Measurements from ENCODE around the gene SMIM35. TPM values are rescaled to one million over a fixed set of nuclear protein-coding genes. Genes with fewer than 3 reads are reported as not detected.

Gene SMIM35
- total and polyA plus RNA-seq, 2 of the 13 experiments (the other 11 are each of a cell fraction or from before 2014, with no cell fraction given) = not detected

DNA sequence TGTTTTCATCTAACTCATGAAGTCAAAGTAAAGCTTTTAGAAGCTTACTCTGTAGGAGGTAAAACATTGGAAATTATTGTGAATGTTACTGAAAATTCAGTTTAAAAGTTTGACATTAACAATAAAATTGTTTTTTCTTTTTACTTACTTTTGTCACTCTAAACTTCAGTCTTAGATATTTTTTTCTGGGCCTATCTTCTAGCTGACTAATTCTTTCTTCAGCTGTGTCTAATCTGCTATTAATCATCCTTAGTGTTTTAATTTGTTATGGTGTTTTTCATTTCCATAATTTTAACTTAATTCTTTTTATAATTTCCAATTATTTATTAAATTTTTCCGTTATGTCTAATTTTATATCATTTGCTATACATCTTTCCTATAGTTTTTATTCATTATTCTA is 65.6 kb downstream of the SMIM35 start:
- ChIA-PET POLR2A (no interaction called here), CTCF (ENCODE audit: low intra/inter-chr PET ratio, low total read pairs) (no interaction called here)
- Histone ChIP-seq H4K20me1 (ENCODE audit: insufficient read depth, low read length) (no peaks in the 10 kb centered on the region), H3K9ac (ENCODE audit: insufficient read depth, low read depth, low read length) (no peak overlapping the region), H2AFZ (ENCODE audit: low read length) (no peak overlapping the region), H3K4me1 (ENCODE audit: insufficient read depth, low read length) (no peaks in the 10 kb centered on the region), H3K9me3 (ENCODE audit: low read length) (peaks cover 10% of the 10 kb centered on the region; the same call in 1 of the 2 replicates), H3K4me3 (replicated peaks in 1 of 3; ENCODE audit: insufficient read depth in 1 of 3, low read depth in 2 of 3, low read length in 3 of 3) (no peak overlapping the region), H3K27ac (ENCODE audit: extremely low read length, insufficient read depth, low read length) (no peak overlapping the region), H3K4me2 (ENCODE audit: low read depth, low read length) (no peak overlapping the region), H3K79me2 (ENCODE audit: insufficient read depth, low read length) (no peaks in the 10 kb centered on the region), H3K36me3 (replicated peaks in 1 of 2; ENCODE audit: control insufficient read depth in 1 of 2, insufficient read depth in 2 of 2, low read length in 2 of 2) (no peaks in the 10 kb centered on the region), H3K27me3 (ENCODE audit: control insufficient read depth in 1 of 2, insufficient read depth in 2 of 2, low read length in 2 of 2) (no peaks in the 10 kb centered on the region; a peak in 1 of 5 replicates)
- WGBS (ENCODE audit: low lambda C conversion rate) = 0% methylated on average over 1 of the region's 1 CpG
- in situ Hi-C loops (cut with HindIII; ENCODE audit: extremely low pct_ligation_motif_present, low pct_unique_long_range_greater_than_20kb) (no loop called here), intact Hi-C loops (cut with micrococcal nuclease; ENCODE audit: unreplicated experiment) (no loop called here)
- FAIRE-seq (no peak), ATAC-seq (no peak), DNase-seq (ENCODE audit: low spot score) (no peak)
- no peak for TF ChIP-seq ZSCAN29 (CRISPR knock-in tag; conservative IDR thresholded peaks at IDR 0.05)
- TF ChIP-seq TEAD2 (CRISPR knock-in tag; IDR thresholded peaks at IDR 0.05) = no peak
- no peak for TF ChIP-seq BHLHE40 (IDR thresholded peaks at IDR 0.05; ENCODE audit: low read length)
- no TSS peak for BruUV-seq (replicated peaks)

DNA sequence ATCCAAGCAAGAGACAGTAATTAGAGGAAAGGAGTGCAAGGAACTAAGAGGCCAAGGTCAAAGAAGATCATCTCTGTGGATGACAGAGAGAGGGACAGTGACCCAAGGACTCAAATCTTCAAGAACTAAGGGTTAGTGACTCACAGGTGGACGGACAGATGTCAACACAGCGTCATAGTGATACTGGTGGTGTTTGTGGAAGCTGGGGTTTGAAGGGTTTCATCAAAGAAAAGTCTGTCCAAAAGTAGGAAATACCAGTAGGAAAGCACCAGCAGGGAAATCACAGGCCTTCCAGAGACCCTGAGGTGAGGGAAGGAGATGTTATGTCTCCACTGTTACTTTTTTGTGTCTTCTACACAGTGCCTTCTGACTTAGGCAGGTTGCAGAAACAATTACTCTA is 68.4 kb downstream of the SMIM35 start:
- peaks cover 10% of the 10 kb centered on the region; the same call in 1 of the 2 replicates for H3K9me3 ChIP-seq (ENCODE audit: low read length)
- no peaks in the 10 kb centered on the region for H3K4me1 ChIP-seq (ENCODE audit: insufficient read depth, low read length)
- no peak overlapping the region for H3K4me2 ChIP-seq (ENCODE audit: low read depth, low read length)
- 0 out of 2 replicates have a peak, but pooled peaks have one; percentile 12 for TF ChIP-seq CREB1 (IDR thresholded peaks at IDR 0.05)
- no peak for TF ChIP-seq CREB1 (CRISPR knock-in tag; IDR thresholded peaks at IDR 0.05)
- TF ChIP-seq PAF1 (CRISPR knock-in tag; IDR thresholded peaks at IDR 0.05) = no peak
- TF ChIP-seq, protein P1, sequence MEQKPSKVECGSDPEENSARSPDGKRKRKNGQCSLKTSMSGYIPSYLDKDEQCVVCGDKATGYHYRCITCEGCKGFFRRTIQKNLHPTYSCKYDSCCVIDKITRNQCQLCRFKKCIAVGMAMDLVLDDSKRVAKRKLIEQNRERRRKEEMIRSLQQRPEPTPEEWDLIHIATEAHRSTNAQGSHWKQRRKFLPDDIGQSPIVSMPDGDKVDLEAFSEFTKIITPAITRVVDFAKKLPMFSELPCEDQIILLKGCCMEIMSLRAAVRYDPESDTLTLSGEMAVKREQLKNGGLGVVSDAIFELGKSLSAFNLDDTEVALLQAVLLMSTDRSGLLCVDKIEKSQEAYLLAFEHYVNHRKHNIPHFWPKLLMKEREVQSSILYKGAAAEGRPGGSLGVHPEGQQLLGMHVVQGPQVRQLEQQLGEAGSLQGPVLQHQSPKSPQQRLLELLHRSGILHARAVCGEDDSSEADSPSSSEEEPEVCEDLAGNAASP (CRISPR knock-in tag; IDR thresholded peaks at IDR 0.05; ENCODE audit: borderline replicate concordance) = no peak
- ChIA-PET POLR2A (no interaction called here), CTCF (ENCODE audit: low intra/inter-chr PET ratio, low total read pairs) (no interaction called here)
- no peak for FAIRE-seq
- in situ Hi-C loops (cut with HindIII; ENCODE audit: extremely low pct_ligation_motif_present, low pct_unique_long_range_greater_than_20kb) = no loop called here
- no peak overlapping the region for H3K9ac ChIP-seq (ENCODE audit: insufficient read depth, low read depth, low read length)
- no peaks in the 10 kb centered on the region for H4K20me1 ChIP-seq (ENCODE audit: insufficient read depth, low read length)
- no peak for DNase-seq (ENCODE audit: low spot score)
- BruUV-seq (replicated peaks) = no TSS peak
- no peak overlapping the region for H3K27ac ChIP-seq (ENCODE audit: extremely low read length, insufficient read depth, low read length)
- H3K79me2 ChIP-seq (ENCODE audit: insufficient read depth, low read length) = no peaks in the 10 kb centered on the region
- peaks cover 2 to 10% of the 10 kb centered on the region in 2 experiments; a peak in 2 of 5 replicates for H3K27me3 ChIP-seq (ENCODE audit: control insufficient read depth in 1 of 2, insufficient read depth in 2 of 2, low read length in 2 of 2)
- 0% methylated on average over 2 of the region's 2 CpGs for WGBS (ENCODE audit: low lambda C conversion rate)
- H3K4me3 ChIP-seq (replicated peaks in 1 of 3; ENCODE audit: insufficient read depth in 1 of 3, low read depth in 2 of 3, low read length in 3 of 3) = no peak overlapping the region
- intact Hi-C loops (cut with micrococcal nuclease; ENCODE audit: unreplicated experiment) = no loop called here
- H2AFZ ChIP-seq (ENCODE audit: low read length) = no peak overlapping the region
- no peak for ATAC-seq
- H3K36me3 ChIP-seq (replicated peaks in 1 of 2; ENCODE audit: control insufficient read depth in 1 of 2, insufficient read depth in 2 of 2, low read length in 2 of 2) = no peaks in the 10 kb centered on the region
